Heart left ventricle (tissue), 13 donors: ENCODE data around the gene THSD4.

Experiments used
- CTCF ChIP-seq, 12 donors: fragments of 200-600 bp; sonication (generic) in 4 of 12; IDR thresholded peaks; one replicate each; pipeline versions ENCODE4 v1.5.0 to v1.8.0; 2018 to 2022; ENCODE audit warnings: antibody characterized with exemption in 12 of 12, mild to moderate bottlenecking in 5 of 12
- POLR2A ChIP-seq, 2 donors: fragments of 450-650 bp; IDR thresholded peaks; one replicate each; pipeline ENCODE4 v1.6.1; 2017; ENCODE audit warnings: antibody characterized with exemption in 2 of 2, mild to moderate bottlenecking in 2 of 2, moderate library complexity in 2 of 2
- donor health status: ischemic (EF 13 %, LVEDD 7.1; RV severe dilation, severe dysfunction).
- donor health status: DM: no; HTN: yes; CAD: no.
- donor health status: DM: no; HTN: no; CAD: no.
- donor health status: ischemic (EF 25% LVEDD 6.9; RV normal size, moderate dysfunction).
- donor health status: ischemic (EF 25% LVEDD 5.7; RV mildly dilated, moderate dysfunction).
- donor health status: ischemic (EF 35%, LVEDD 5.7; RV mildly dilated, moderate dysfunction).
- donor health status: nonischemic (EF 11% LVEDD 7.7; RV severe dilation, severe dysfunction).
- donor health status: DM: yes; HTN: yes; CAD: no.
- donor health status: PGD.
- donor health status: ischemic (EF 29% LVEDD 5.4; RV normal size, mild dysfunction).
- donor health status: nonischemic (EF 23%, LVEDD 6.1; RV moderate dilation, normal function).

- TF ChIP-seq CTCF (IDR thresholded peaks at IDR 0.05) (no peak), POLR2A (IDR thresholded peaks at IDR 0.05) (no peak)
Measured at GRCh38 chr15:71786673-71787072, 671.4 kb downstream of the THSD4 start.
